Measurements from ENCODE around the gene PHLDA2.

PHLDA2 gene

GRCh38 chr11:2927851-2928604, 1.2 kb downstream of the PHLDA2 start:
- DNase-seq, result peak; percentile 31

GRCh38 chr11:2927121-2927800, 2.0 kb downstream of the PHLDA2 start:
- no peak for DNase-seq

GRCh38 chr11:2926611-2927051, 2.6 kb downstream of the PHLDA2 start:
- DNase-seq, result no peak

- no peak for DNase-seq
These were observed 4.2 kb downstream of the PHLDA2 start for GRCh38 chr11:2924821-2925675.

- no peak for DNase-seq
These were observed 4.8 kb downstream of the PHLDA2 start for GRCh38 chr11:2924381-2924780.

GRCh38 chr11:2923446-2924375, 5.5 kb downstream of the PHLDA2 start:
- no peak for DNase-seq

- no peak for DNase-seq
These were observed 6.6 kb downstream of the PHLDA2 start for GRCh38 chr11:2922655-2923054.

- DNase-seq, result no peak
These were observed 7.3 kb downstream of the PHLDA2 start for GRCh38 chr11:2921742-2922493.

- DNase-seq, result no peak
These were observed 8.0 kb downstream of the PHLDA2 start for GRCh38 chr11:2921261-2921660.

GRCh38 chr11:2920343-2920742, 8.9 kb downstream of the PHLDA2 start:
- DNase-seq, result no peak

GRCh38 chr11:2919837-2920236, 9.4 kb downstream of the PHLDA2 start:
- DNase-seq, result no peak

- DNase-seq, result no peak
These were observed 10.0 kb downstream of the PHLDA2 start for GRCh38 chr11:2919188-2919587.

GRCh38 chr11:2917842-2918490, 11.3 kb downstream of the PHLDA2 start:
- DNase-seq, result no peak

GRCh38 chr11:2916892-2917645, 12.2 kb downstream of the PHLDA2 start:
- no peak for DNase-seq

- no peak for DNase-seq
These were observed 12.9 kb downstream of the PHLDA2 start for GRCh38 chr11:2916114-2916891.

GRCh38 chr11:2915473-2915872, 13.7 kb downstream of the PHLDA2 start:
- DNase-seq, result no peak

- no peak for DNase-seq
These were observed 14.6 kb downstream of the PHLDA2 start for GRCh38 chr11:2914455-2915195.

GRCh38 chr11:2913776-2914175, 15.4 kb downstream of the PHLDA2 start:
- DNase-seq, result no peak

GRCh38 chr11:2913019-2913431, 16.2 kb downstream of the PHLDA2 start:
- DNase-seq, result peak; percentile 40
